Caki2 (cell line): Measurements from ENCODE around the gene XRCC3. TPM values are rescaled to one million over a fixed set of nuclear protein-coding genes. Genes with fewer than 3 reads are reported as not detected.
"Not testable (repeated sequence)": the region's sequence is repeated elsewhere in the genome, so short reads cannot be mapped to it uniquely, and the experiment has no call there.

Experiments used
- DNase-seq: peaks from one replicate; pipeline ENCODE4 v3.0.0-alpha.2; 2015; ENCODE audit warnings: low read depth
- in situ Hi-C: cut with HindIII; loops from 2 replicates; pipeline ENCODE4 v1.10.0; 2016; ENCODE audit warnings: low sequenced_read_pairs, low pct_unique_long_range_greater_than_20kb, mixed read lengths
- total RNA-seq: library from RNA; depleted of rRNA; stranded (reverse); fragments of >200 nt; shearing (Covaris generic); gene quantifications from 2 replicates; pipeline ENCODE4 v1.2.3, GENCODE V29; 2014; ENCODE audit warnings: low replicate concordance; rRNA removed

Gene XRCC3
- total RNA-seq, 1 experiment from 2014 or later, result 50.0 TPM

DNA sequence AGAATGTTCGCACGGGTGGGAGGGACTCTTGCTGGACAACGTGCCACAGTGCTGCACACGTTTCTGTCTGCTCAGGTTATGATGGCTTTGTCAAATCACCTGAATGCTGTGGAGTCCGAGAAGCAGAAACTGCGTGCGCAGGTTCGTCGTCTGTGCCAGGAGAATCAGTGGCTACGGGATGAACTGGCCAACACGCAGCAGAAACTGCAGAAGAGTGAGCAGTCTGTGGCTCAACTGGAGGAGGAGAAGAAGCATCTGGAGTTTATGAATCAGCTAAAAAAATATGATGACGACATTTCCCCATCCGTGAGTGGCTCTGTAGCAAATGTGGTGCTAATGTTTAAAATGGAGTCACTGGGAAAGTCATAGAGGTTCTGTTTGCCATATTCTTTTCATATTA lies 57.8 kb downstream of the XRCC3 start:
- in situ Hi-C loops, result no loop called here

DNA sequence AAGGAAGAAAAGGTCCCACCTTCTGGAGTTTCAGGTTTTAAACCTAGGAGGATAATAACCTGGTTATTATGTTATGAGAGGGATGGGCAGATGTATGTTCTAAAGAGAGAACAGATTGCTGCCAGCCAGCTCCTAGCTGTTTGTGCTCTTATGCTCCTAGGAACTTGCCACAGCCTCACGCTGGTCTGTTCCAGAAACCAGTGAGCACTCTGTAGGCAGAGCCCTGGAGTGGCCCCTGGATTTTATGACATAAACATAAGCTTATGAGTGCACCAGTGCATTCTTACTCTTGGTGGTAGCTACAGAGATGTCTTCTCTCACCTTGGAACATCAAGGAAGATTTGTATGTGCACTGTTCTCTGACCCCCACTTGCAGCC lies 58.5 kb downstream of the XRCC3 start:
- in situ Hi-C loops, result no loop called here
- DNase-seq, result no peak

More for the DNA sequence above, 57.8 kb downstream of the XRCC3 start:
- no peak for DNase-seq

DNA sequence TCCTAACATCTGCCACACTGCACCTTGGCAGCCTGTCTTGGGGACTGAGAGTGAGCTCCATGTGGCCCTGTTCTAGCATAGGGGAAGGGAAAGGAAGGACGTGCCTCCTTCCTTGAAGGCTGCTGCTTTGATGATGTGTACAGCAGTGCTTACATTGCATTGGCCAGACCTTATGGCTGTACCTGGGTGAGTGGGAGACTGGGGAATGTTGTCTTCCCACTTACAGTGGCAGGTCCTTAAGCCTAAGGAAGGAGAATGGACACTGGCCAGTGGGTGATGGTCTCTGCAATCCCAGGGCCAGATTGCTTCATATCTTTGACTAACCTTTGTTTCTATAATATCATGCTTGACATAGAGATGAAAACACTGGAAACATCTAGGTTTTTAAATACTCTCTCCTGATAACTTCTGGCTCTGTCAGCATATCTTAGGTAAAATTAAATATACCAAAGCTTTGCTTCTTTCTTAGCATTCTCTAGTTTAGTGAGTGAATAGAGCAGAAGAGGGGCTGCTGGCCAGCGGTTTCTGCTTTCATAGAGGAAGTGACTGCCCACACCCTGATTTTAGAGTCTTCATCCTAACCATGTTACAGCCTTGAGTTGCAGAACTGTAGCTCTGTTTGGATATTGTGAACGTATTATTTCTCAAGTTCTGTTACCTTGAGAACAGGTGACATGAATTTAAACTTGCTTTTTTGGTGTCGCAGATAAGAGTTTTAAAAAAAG lies 59.1 kb downstream of the XRCC3 start:
- DNase-seq, result no peak
- in situ Hi-C loops, result no loop called here

DNA sequence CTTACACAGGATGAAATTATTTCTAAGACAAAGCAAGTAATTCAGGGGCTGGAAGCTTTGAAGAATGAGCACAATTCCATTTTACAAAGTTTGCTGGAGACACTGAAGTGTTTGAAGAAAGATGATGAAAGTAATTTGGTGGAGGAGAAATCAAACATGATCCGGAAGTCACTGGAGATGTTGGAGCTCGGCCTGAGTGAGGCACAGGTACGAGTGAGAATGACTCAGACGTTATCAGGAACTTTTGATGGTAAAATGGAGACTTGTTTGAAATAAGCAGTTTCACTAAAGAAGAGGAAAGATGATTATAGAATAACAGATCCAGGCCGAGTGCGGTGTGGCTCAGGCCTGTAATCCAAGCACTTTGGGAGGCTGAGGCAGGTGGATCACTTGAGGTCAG lies 60.6 kb downstream of the XRCC3 start:
- DNase-seq, result no peak
- in situ Hi-C loops, result no loop called here

DNA sequence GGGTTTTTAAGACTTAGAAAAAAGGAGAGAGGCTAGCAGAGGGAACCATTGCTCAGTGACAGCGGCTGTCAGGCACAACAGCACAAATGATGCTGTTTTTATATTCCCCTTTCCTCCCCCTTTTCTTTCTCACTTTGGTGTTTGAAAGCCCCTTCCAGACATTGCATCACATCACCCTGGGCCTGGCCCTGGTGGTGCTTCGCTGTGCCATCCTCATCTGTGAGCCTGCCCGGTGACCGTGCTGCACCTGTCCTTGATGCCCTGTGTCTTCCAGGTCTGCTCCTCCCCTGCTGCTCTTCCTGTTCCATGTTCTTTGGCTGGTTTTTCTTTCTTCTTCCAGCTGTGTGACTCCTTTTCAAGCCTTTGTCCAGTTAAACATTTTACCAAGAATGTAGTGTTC lies 61.4 kb downstream of the XRCC3 start:
- no peak for DNase-seq
- in situ Hi-C loops, result no loop called here

DNA sequence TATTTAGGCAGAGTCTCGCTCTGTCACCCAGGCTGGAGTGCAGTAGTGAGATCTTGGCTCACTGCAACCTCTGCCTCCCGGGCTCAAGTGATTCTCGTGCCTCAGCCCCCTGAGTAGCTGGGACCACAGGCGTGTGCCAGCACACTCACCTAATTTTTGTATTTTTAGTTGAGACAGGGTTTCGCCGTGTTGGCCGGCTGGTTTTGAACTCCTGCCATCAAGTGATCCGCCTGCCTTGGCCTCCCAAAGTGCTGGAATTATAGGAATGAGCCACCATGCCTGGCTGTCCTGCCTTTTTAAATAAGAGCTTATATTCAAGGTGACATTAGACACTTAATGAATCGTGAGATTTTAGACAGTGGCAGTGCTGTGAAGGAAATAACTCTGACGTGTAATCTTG lies 61.9 kb downstream of the XRCC3 start:
- DNase-seq, in situ Hi-C loops: not testable (repeated sequence)

DNA sequence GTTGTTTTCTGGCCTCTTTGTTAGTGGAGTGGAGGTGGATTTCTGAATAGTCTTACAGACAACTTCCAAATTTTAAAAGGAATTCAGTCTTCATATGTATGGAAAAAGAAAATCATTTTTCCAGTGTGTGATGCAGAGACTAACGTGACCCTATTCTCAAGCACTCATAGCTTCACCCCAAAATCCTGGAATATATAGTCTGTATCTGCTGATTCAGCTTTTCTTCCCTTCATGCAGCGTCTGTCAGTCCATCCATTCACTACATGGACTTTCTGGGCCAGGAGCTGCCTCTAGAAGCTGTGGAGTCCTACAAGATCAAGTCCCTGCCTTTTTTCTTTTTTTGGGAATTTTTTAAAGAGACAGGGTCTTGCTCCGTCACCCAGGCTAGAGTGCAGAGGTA lies 62.4 kb downstream of the XRCC3 start:
- DNase-seq, result no peak
- in situ Hi-C loops, result no loop called here

DNA sequence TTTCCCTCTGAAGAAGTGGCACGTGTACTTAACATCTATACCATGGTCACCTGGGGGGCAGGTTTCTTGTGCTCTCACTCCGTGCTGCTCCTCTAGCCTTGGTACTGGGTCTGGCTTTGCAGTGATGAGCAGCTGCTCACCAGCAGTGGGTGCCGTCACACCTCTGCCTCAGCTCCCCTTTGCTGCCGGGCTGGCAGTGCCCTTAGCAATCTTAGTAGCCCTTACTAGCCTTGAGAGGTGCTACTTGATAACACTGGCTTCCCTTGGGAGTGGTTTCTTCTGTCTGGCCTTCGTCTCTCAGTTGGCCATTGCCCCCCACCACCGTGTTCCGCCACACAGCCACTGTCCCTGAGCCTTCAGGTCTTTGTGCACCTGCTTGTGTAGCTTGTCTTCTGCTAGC lies 63.7 kb downstream of the XRCC3 start:
- DNase-seq, result no peak
- in situ Hi-C loops, result no loop called here

DNA sequence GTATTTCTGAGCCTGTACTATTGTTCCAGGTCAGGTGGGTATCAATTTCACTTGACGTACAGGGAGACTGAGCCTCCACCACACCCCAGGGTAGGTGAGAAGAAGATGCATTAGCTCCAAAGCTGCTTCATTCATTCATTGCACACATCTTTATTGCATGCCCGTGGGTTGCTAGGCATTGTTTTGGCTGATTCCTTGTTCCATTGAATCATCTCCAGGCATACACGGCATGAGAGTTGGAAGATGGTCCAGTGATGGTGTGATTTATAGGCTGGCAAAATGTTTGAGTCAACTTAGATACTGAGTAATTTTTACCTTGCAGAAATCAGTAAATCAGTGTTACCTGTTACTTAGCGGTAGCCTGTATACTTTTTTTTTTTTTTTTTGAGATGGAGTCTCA lies 65.0 kb downstream of the XRCC3 start:
- in situ Hi-C loops, result no loop called here
- no peak for DNase-seq

DNA sequence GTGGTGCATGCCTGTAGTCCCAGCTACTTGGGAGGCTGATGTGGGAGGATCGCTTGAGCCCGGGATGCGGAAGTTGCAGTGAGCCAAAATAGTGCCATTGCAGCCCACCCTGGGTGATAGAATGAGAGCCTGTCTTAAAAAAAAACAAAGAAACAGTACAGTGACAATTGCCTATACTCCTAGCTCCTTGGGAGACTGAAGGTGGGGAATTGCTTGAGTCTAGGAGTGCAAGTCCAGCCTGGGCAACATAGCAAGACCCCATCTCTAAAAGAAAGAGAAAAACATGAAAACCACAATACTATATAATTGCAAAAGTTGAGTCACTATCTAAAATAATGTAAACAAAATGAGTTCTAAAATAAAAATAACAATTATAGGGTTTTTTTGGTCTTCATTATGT lies 66.2 kb downstream of the XRCC3 start:
- in situ Hi-C loops, result no loop called here
- DNase-seq, result no peak

Other genes starting within 250 kb of the XRCC3 start
- 14.8 and 25.2 TPM in 2 replicates for gene CKB, start 192.6 kb downstream of the XRCC3 start, total RNA-seq
- gene TRMT61A, start 186.3 kb downstream of the XRCC3 start, total RNA-seq, result 14.4 and 25.3 TPM in 2 replicates
- gene BAG5, start 152.8 kb downstream of the XRCC3 start, total RNA-seq, result 2.6 and 4.4 TPM in 2 replicates
- 42.8 and 55.6 TPM in 2 replicates for gene COA8, start 152.5 kb downstream of the XRCC3 start, total RNA-seq
- 55.8 and 80.3 TPM in 2 replicates for gene KLC1, start 86.2 kb downstream of the XRCC3 start, total RNA-seq
- gene ZFYVE21, start 359 bp upstream of the XRCC3 start, total RNA-seq, result 9.7 and 12.3 TPM in 2 replicates
- gene PPP1R13B, start 132.1 kb upstream of the XRCC3 start, total RNA-seq, result 2.1 and 2.5 TPM in 2 replicates
- not detected in 2 replicates for gene TDRD9, start 213.0 kb upstream of the XRCC3 start, total RNA-seq
- not detected in 2 replicates for gene RD3L, start 227.1 kb upstream of the XRCC3 start, total RNA-seq